HCT116 (cell line): Measurements from ENCODE around the gene ZNF625.

Experiments used
- ELF1 ChIP-seq: IDR thresholded peaks from 2 replicates; pipeline ENCODE4 v1.6.1; 2012; ENCODE audit warnings: low read depth, borderline replicate concordance
- EZH2 ChIP-seq: fragments of 200-600 bp; sonication (generic); IDR thresholded peaks from 2 replicates; pipeline ENCODE4 v1.6.1; 2017; ENCODE audit warnings: antibody characterized with exemption, mixed run types
- EZH2phosphoT487 ChIP-seq: fragments of 200-600 bp; IDR thresholded peaks from 2 replicates; pipeline ENCODE4 v1.6.1; 2018; ENCODE audit warnings: antibody characterized with exemption, borderline replicate concordance
- JUND ChIP-seq: IDR thresholded peaks from 2 replicates; pipeline ENCODE4 v1.6.1; 2012
- POLR2A ChIP-seq: IDR thresholded peaks from 2 replicates; pipeline ENCODE4 v1.7.0; 2011; ENCODE audit warnings: borderline replicate concordance; ENCODE audit not compliant: insufficient read depth, insufficient read length; ENCODE audit errors: extremely low read depth
- POLR2AphosphoS5 ChIP-seq: IDR thresholded peaks from 2 replicates; pipeline ENCODE4 v1.6.1; 2011; ENCODE audit warnings: mild to moderate bottlenecking, low read depth, low read length, moderate library complexity
- SIN3A ChIP-seq: IDR thresholded peaks from 2 replicates; pipeline ENCODE4 v1.6.1; 2012; ENCODE audit warnings: low read depth
- SP1 ChIP-seq: IDR thresholded peaks from 2 replicates; pipeline ENCODE4 v1.6.1; 2012; ENCODE audit warnings: low read depth
- SRF ChIP-seq: IDR thresholded peaks from 2 replicates; pipeline ENCODE4 v1.6.1; 2012; ENCODE audit warnings: low read depth
- TF ChIP-seq, protein P1 (sequence below), 3 experiments: fragments of 200-600 bp in 1 of 3; sonication (generic) in 1 of 3; IDR thresholded peaks in 2 of 3; conservative IDR thresholded peaks in 1 of 3; 2 replicates each; pipeline ENCODE4 v1.5.1; 2012 to 2017; ENCODE audit warnings: low read depth in 2 of 3, low read length in 2 of 3, antibody characterized with exemption in 1 of 3, borderline replicate concordance in 1 of 3, control low read depth in 1 of 3, mild to moderate bottlenecking in 1 of 3, mixed read lengths in 1 of 3, mixed run types in 1 of 3, moderate library complexity in 1 of 3; ENCODE audit not compliant: insufficient read depth in 1 of 3
- TF ChIP-seq, protein P2 (sequence below): IDR thresholded peaks from 2 replicates; pipeline ENCODE4 v1.6.1; 2012; ENCODE audit warnings: low read depth
- TF ChIP-seq, protein P3 (sequence below): IDR thresholded peaks from 2 replicates; pipeline ENCODE4 v1.6.1; 2012
- TF ChIP-seq, protein P4 (sequence below): IDR thresholded peaks from 2 replicates; pipeline ENCODE4 v1.6.1; 2012

DNA sequence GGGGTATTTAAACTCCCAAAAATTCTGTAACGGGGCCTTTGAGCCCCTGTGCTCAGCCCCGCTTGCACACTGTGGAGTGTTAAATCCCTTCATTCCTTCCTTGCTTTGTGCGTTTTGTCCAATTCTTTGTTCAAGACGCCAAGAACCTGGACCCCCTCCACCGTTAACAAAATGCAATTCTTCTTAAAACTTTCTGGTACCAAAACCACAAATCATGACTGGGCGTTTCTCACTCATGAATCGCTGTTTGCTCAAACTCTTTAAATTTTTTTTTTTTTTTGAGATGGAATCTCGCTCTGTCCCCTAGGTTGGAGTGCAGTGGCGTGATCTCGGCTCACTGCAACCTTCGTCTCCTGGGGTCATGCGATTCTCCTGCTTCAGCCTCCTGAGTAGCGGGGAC is 17.3 kb downstream of the ZNF625 start:
- TF ChIP-seq, protein P1, sequence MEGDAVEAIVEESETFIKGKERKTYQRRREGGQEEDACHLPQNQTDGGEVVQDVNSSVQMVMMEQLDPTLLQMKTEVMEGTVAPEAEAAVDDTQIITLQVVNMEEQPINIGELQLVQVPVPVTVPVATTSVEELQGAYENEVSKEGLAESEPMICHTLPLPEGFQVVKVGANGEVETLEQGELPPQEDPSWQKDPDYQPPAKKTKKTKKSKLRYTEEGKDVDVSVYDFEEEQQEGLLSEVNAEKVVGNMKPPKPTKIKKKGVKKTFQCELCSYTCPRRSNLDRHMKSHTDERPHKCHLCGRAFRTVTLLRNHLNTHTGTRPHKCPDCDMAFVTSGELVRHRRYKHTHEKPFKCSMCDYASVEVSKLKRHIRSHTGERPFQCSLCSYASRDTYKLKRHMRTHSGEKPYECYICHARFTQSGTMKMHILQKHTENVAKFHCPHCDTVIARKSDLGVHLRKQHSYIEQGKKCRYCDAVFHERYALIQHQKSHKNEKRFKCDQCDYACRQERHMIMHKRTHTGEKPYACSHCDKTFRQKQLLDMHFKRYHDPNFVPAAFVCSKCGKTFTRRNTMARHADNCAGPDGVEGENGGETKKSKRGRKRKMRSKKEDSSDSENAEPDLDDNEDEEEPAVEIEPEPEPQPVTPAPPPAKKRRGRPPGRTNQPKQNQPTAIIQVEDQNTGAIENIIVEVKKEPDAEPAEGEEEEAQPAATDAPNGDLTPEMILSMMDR (IDR thresholded peaks at IDR 0.05 in 2 of 3, conservative IDR thresholded peaks at IDR 0.05 in 1 of 3; ENCODE audit: borderline replicate concordance in 1 of 3, insufficient read depth in 1 of 3, low read depth in 2 of 3, low read length in 2 of 3): no peak
- TF ChIP-seq POLR2A (no peak), SIN3A (no peak), POLR2AphosphoS5 (no peak), JUND (no peak), SRF (no peak), EZH2phosphoT487 (no peak), EZH2 (no peak), SP1 (no peak), ELF1 (no peak)
- TF ChIP-seq, protein P2, sequence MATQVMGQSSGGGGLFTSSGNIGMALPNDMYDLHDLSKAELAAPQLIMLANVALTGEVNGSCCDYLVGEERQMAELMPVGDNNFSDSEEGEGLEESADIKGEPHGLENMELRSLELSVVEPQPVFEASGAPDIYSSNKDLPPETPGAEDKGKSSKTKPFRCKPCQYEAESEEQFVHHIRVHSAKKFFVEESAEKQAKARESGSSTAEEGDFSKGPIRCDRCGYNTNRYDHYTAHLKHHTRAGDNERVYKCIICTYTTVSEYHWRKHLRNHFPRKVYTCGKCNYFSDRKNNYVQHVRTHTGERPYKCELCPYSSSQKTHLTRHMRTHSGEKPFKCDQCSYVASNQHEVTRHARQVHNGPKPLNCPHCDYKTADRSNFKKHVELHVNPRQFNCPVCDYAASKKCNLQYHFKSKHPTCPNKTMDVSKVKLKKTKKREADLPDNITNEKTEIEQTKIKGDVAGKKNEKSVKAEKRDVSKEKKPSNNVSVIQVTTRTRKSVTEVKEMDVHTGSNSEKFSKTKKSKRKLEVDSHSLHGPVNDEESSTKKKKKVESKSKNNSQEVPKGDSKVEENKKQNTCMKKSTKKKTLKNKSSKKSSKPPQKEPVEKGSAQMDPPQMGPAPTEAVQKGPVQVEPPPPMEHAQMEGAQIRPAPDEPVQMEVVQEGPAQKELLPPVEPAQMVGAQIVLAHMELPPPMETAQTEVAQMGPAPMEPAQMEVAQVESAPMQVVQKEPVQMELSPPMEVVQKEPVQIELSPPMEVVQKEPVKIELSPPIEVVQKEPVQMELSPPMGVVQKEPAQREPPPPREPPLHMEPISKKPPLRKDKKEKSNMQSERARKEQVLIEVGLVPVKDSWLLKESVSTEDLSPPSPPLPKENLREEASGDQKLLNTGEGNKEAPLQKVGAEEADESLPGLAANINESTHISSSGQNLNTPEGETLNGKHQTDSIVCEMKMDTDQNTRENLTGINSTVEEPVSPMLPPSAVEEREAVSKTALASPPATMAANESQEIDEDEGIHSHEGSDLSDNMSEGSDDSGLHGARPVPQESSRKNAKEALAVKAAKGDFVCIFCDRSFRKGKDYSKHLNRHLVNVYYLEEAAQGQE: no peak
- TF ChIP-seq, protein P3, sequence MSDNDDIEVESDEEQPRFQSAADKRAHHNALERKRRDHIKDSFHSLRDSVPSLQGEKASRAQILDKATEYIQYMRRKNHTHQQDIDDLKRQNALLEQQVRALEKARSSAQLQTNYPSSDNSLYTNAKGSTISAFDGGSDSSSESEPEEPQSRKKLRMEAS: no peak
- TF ChIP-seq, protein P4, sequence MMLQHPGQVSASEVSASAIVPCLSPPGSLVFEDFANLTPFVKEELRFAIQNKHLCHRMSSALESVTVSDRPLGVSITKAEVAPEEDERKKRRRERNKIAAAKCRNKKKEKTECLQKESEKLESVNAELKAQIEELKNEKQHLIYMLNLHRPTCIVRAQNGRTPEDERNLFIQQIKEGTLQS: no peak
